ENCODE measurements around the gene DHRS3.

DNA sequence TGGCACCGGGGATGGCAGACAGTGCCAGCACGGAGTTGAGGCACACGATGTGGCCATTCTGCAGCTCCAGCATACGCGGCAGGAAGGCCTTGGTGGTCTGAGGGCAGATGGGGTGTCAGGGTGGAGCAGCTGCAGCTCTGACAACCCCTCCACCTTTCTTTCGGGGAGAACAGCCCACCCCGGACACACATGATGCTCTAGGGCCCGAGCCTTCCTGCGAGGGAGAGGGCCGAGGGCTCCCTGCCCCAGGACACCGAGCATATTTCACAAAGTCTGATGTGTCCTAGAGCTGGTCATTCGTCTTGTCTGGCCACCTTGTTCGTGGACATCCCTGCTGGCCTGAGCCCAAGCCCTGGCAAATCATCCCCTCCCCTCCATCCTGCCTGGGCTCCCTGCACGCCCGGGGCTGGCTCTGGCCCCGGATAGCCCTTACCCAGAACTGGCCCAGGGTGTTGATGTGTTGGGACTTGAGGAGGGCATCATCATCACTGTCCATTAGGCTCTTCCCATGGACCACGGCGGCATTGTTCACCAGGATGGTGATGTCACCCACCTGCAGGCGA is 39.1 kb downstream of the DHRS3 start:
- TF ChIP-seq, protein P1, sequence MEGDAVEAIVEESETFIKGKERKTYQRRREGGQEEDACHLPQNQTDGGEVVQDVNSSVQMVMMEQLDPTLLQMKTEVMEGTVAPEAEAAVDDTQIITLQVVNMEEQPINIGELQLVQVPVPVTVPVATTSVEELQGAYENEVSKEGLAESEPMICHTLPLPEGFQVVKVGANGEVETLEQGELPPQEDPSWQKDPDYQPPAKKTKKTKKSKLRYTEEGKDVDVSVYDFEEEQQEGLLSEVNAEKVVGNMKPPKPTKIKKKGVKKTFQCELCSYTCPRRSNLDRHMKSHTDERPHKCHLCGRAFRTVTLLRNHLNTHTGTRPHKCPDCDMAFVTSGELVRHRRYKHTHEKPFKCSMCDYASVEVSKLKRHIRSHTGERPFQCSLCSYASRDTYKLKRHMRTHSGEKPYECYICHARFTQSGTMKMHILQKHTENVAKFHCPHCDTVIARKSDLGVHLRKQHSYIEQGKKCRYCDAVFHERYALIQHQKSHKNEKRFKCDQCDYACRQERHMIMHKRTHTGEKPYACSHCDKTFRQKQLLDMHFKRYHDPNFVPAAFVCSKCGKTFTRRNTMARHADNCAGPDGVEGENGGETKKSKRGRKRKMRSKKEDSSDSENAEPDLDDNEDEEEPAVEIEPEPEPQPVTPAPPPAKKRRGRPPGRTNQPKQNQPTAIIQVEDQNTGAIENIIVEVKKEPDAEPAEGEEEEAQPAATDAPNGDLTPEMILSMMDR (IDR thresholded peaks at IDR 0.05 in 8 of 11, conservative IDR thresholded peaks at IDR 0.05 in 3 of 11) = no peak
- no peak for TF ChIP-seq POLR2AphosphoS5 (IDR thresholded peaks at IDR 0.05)

Data from spleen (tissue), 7 donors.